Vagina (tissue), 2 donors: ENCODE results near the gene RPUSD3. TPM values are rescaled to one million over a fixed set of nuclear protein-coding genes. Genes with fewer than 3 reads are reported as not detected.

ENCODE experiments used
- DNase-seq, 2 donors: peaks; one replicate each; pipeline ENCODE4 v3.0.0-alpha.2; 2017; ENCODE audit errors: extremely low spot score in 2 of 2
- H3K27ac ChIP-seq: fragments of 200-600 bp; sonication (generic); one replicate; pipeline ENCODE4 v1.5.1; 2019
- H3K27me3 ChIP-seq: fragments of 200-600 bp; sonication (generic); one replicate; pipeline ENCODE4 v1.5.1; 2019
- H3K36me3 ChIP-seq, 2 donors: fragments of 200-600 bp; sonication (generic); one replicate each; pipeline ENCODE4 v1.5.1; 2017 to 2019
- H3K4me1 ChIP-seq: fragments of 200-600 bp; sonication (generic); one replicate; pipeline ENCODE4 v1.5.1; 2019
- H3K4me3 ChIP-seq, 2 donors: fragments of 200-600 bp; sonication (generic); 1 replicate in 1 of 2; 2 replicates in 1 of 2; pipeline ENCODE4 v1.5.1; 2016 to 2019
- H3K9me3 ChIP-seq: fragments of 200-600 bp; sonication (generic); one replicate; pipeline ENCODE4 v1.5.1; 2019
- POLR2A ChIP-seq, 2 donors: fragments of 450-650 bp; IDR thresholded peaks; one replicate each; pipeline ENCODE4 v1.6.1; 2017; ENCODE audit warnings: antibody characterized with exemption in 2 of 2, mild to moderate bottlenecking in 2 of 2, moderate library complexity in 2 of 2
- POLR2AphosphoS5 ChIP-seq, 2 donors: sonication (generic); formaldehyde crosslinking; IDR thresholded peaks; one replicate each; pipeline ENCODE4 v1.9.0; 2017; ENCODE audit warnings: antibody characterized with exemption in 2 of 2, mild to moderate bottlenecking in 2 of 2, low read depth in 1 of 2; ENCODE audit not compliant: insufficient read depth in 1 of 2
- intact Hi-C: fragments of 100-400 bp; cut with DNase I; formaldehyde crosslinking; loops from one replicate; pipeline ENCODE4 v1.15.1; 2023
- total RNA-seq: library from RNA; depleted of rRNA; stranded (reverse); fragments of >200 nt; gene quantifications from one replicate; pipeline ENCODE4 v1.2.3, GENCODE V29; 2016
- TF ChIP-seq, protein P1 (sequence below), 3 experiments: fragments of 450-650 bp in 2 of 3; fragments of 200-600 bp in 1 of 3; sonication (generic) in 1 of 3; IDR thresholded peaks; one replicate each; pipeline ENCODE4 v1.5.1; 2017 to 2019; ENCODE audit warnings: antibody characterized with exemption in 3 of 3, mild to moderate bottlenecking in 2 of 3, moderate library complexity in 2 of 3

Gene RPUSD3
- total RNA-seq, 1 donor from 2014 or later = 50.6 TPM

DNA sequence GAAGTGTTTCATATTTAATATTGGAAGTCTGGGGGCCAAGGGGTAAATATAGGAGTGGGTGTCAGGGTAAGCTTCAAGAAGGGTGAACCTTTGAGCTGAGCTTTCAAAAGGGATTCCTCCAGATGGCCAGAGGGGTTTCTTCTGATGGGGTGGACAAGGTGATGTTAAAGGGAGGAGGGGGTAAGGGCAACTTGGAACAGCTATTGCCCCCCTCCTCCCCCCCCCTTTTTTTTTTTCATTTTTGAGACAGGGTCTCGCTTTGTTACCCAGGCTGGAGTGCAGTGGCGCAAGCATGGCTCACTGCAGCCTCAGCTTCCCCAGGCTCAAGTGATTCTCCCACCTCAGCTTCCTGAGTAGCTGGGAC lies 35.8 kb downstream of the RPUSD3 start:
- Histone ChIP-seq H3K4me3 (no peak overlapping the region), H3K36me3 (peaks cover 0 to 42% of the 10 kb centered on the region in 2 donors), H3K27ac (no peak overlapping the region), H3K4me1 (peaks cover 19% of the 10 kb centered on the region), H3K27me3 (no peaks in the 10 kb centered on the region), H3K9me3 (no peaks in the 10 kb centered on the region)
- intact Hi-C loops = loop anchor here (10.0 kb wide), 1 partner anchor 127 kb away; the partner anchor contains the start of gene CRELD1
- TF ChIP-seq POLR2A (IDR thresholded peaks at IDR 0.05) (no peak), POLR2AphosphoS5 (IDR thresholded peaks at IDR 0.05; ENCODE audit: insufficient read depth in 1 of 2, low read depth in 1 of 2) (no peak)
- DNase-seq = no peak

DNA sequence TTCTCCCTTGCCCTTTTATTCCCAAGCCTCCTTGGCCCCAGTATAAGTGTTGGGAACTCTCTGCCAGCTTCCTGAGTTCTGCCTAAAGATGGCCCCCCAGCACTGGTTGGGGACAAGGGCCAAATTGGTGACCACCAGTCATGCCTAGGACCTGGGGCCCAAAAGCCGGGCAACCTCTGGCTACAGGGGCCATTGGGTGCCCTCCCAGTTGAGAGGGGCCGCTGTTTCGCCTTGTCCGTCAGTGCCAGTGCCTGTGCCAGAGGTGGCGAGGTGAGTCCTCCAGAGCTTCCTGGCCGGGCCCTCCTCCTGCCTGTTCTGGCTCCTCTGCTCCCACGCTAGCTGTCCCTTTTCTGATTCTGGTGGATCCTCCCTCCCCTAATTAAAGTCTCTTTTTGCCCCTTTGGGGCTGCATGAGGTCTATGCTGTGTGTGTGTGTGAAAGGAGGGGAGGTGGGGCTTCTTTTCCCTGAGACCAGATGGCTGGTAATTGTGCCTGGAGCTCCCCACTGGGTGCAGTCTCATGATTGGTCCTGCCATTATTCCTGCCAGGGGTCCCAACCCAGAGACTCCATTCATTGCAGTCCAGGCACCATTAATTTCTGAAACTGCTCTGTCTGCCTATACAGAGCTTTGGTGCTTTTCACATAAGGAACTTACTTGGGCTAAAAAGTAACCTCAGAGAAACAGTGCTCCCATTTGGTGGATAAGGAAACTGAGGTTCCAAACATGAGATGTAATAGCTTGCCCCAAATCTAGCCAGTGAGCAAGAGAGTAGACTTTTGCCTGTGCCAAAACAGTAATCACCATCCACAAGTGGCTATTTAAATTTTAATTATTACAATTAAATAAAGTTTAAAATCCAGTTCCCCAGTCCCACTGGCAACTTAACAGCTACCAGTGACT lies 36.9 kb downstream of the RPUSD3 start:
- H3K27me3 ChIP-seq = no peaks in the 10 kb centered on the region
- no peaks in the 10 kb centered on the region for H3K9me3 ChIP-seq
- intact Hi-C loops = loop anchor here (10.0 kb wide), 1 partner anchor 128 kb away; the partner anchor contains the start of gene CRELD1
- H3K27ac ChIP-seq = no peak overlapping the region
- DNase-seq = no peak
- peaks cover 19% of the 10 kb centered on the region for H3K4me1 ChIP-seq
- H3K4me3 ChIP-seq = no peak overlapping the region
- no peak for TF ChIP-seq POLR2AphosphoS5 (IDR thresholded peaks at IDR 0.05; ENCODE audit: insufficient read depth in 1 of 2, low read depth in 1 of 2)
- TF ChIP-seq POLR2A (IDR thresholded peaks at IDR 0.05) = no peak
- TF ChIP-seq, protein P1, sequence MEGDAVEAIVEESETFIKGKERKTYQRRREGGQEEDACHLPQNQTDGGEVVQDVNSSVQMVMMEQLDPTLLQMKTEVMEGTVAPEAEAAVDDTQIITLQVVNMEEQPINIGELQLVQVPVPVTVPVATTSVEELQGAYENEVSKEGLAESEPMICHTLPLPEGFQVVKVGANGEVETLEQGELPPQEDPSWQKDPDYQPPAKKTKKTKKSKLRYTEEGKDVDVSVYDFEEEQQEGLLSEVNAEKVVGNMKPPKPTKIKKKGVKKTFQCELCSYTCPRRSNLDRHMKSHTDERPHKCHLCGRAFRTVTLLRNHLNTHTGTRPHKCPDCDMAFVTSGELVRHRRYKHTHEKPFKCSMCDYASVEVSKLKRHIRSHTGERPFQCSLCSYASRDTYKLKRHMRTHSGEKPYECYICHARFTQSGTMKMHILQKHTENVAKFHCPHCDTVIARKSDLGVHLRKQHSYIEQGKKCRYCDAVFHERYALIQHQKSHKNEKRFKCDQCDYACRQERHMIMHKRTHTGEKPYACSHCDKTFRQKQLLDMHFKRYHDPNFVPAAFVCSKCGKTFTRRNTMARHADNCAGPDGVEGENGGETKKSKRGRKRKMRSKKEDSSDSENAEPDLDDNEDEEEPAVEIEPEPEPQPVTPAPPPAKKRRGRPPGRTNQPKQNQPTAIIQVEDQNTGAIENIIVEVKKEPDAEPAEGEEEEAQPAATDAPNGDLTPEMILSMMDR (IDR thresholded peaks at IDR 0.05) = no peak
- peaks cover 0 to 46% of the 10 kb centered on the region in 2 donors for H3K36me3 ChIP-seq

DNA sequence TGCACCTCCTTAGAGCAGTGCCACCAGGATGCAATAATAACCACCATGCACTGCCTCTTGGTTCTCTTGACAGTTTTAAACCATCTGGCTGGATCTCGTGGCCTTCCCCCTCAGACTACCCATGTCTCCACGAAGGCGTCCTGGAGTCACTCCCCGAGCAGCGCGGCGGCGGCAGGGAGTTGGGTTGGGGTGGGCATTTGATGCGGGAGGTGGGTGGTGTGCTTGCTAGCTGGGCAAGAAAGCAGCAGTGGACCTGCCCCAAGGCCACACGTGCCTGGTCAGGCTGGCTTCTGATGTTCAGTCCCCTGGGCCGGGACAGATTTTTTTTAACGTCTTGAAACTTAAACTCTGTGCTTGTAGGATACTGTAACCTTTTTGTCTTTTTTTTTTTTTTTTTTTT lies 37.7 kb downstream of the RPUSD3 start:
- peaks cover 18% of the 10 kb centered on the region for H3K4me1 ChIP-seq
- no peak for DNase-seq
- H3K9me3 ChIP-seq = no peaks in the 10 kb centered on the region
- H3K36me3 ChIP-seq = peaks cover 5 to 54% of the 10 kb centered on the region in 2 donors
- H3K27ac ChIP-seq = no peak overlapping the region
- H3K4me3 ChIP-seq = no peak overlapping the region
- intact Hi-C loops = loop anchor here (10.0 kb wide), 1 partner anchor 129 kb away; the partner anchor contains the start of gene CRELD1
- TF ChIP-seq, protein P1 (IDR thresholded peaks at IDR 0.05) = no peak
- no peak for TF ChIP-seq POLR2A (IDR thresholded peaks at IDR 0.05)
- no peak for TF ChIP-seq POLR2AphosphoS5 (IDR thresholded peaks at IDR 0.05; ENCODE audit: insufficient read depth in 1 of 2, low read depth in 1 of 2)
- H3K27me3 ChIP-seq = no peaks in the 10 kb centered on the region

DNA sequence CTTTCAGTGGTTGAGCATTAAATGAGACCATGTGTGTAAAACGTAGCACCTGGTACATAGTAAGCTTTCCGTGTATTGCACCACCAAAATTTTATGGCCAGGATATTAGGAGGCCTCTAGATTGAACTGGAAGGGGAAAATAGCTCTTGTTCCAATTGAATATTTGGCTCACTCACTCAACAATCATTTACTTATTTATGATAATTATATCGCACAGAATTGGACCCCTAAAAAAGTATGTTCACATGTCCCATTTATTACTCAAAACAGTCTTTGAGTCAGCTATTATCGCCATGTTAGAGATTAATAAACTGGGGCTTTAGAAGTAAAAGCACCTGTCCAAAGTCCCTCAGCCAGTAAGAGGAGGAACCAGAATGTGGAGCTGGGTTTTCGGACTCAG lies 38.8 kb downstream of the RPUSD3 start:
- Histone ChIP-seq H3K36me3 (peaks cover 6 to 65% of the 10 kb centered on the region in 2 donors), H3K27ac (no peak overlapping the region), H3K4me3 (no peak overlapping the region), H3K27me3 (no peaks in the 10 kb centered on the region), H3K9me3 (no peaks in the 10 kb centered on the region), H3K4me1 (peaks cover 8% of the 10 kb centered on the region)
- intact Hi-C loops = loop anchor here (10.0 kb wide), 1 partner anchor 130 kb away; the partner anchor contains the start of gene CRELD1
- TF ChIP-seq, protein P1 (IDR thresholded peaks at IDR 0.05) = no peak
- TF ChIP-seq POLR2A (IDR thresholded peaks at IDR 0.05) = no peak
- no peak for TF ChIP-seq POLR2AphosphoS5 (IDR thresholded peaks at IDR 0.05; ENCODE audit: insufficient read depth in 1 of 2, low read depth in 1 of 2)
- no peak for DNase-seq

DNA sequence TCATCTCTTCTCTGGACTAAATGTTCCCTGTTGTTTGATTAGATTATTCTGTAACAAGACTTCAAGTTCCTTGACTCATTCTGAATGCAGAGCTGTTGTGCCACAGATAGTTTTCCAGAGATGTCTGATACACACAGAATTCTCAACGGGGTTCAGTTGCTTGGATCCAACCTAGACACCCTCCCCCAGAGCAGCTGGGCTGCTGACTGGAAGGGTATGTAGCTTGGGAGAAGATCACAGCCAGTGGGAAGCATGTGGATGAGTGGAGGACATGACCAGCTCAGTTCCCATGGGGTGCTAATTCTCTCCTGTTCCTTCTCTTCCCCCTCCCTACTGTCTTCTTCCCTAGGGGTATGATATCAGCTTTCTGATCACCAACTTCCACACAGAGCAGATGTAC lies 40.3 kb downstream of the RPUSD3 start:
- Histone ChIP-seq H3K9me3 (no peaks in the 10 kb centered on the region), H3K36me3 (peaks cover 9 to 80% of the 10 kb centered on the region in 2 donors), H3K27ac (no peak overlapping the region), H3K27me3 (no peaks in the 10 kb centered on the region), H3K4me1 (no peaks in the 10 kb centered on the region), H3K4me3 (no peak overlapping the region)
- TF ChIP-seq POLR2A (IDR thresholded peaks at IDR 0.05) (no peak), POLR2AphosphoS5 (IDR thresholded peaks at IDR 0.05; ENCODE audit: insufficient read depth in 1 of 2, low read depth in 1 of 2) (no peak)
- TF ChIP-seq, protein P1 (IDR thresholded peaks at IDR 0.05) = no peak
- DNase-seq = no peak
- intact Hi-C loops = loop anchor here (10.0 kb wide), 1 partner anchor 131 kb away; the partner anchor contains the start of gene CRELD1
